ENCODE measurements around the gene FBXO17.

FBXO17 gene

DNA sequence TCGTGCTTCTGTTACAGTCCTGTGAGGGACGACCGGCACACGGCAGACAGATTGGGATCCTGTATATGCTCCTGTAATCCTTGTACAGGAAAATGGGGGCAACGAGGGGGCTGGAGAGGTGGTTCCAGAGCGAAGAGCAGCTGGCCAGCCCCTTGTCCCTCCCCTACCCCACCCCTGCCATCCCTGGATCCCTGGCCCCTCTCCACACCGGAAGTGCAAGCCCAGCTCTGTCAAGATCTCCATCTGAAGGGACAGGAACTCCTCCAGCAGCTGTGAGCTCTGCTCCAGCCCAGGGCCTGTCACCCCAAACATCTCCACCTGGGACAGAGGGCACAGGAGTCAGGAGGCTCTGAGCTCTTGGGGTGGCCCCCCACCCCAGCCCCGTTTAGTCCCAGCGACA lies 58.0 kb downstream of the FBXO17 start:
- DNase-seq (ENCODE audit: low spot score), result no peak

DNA sequence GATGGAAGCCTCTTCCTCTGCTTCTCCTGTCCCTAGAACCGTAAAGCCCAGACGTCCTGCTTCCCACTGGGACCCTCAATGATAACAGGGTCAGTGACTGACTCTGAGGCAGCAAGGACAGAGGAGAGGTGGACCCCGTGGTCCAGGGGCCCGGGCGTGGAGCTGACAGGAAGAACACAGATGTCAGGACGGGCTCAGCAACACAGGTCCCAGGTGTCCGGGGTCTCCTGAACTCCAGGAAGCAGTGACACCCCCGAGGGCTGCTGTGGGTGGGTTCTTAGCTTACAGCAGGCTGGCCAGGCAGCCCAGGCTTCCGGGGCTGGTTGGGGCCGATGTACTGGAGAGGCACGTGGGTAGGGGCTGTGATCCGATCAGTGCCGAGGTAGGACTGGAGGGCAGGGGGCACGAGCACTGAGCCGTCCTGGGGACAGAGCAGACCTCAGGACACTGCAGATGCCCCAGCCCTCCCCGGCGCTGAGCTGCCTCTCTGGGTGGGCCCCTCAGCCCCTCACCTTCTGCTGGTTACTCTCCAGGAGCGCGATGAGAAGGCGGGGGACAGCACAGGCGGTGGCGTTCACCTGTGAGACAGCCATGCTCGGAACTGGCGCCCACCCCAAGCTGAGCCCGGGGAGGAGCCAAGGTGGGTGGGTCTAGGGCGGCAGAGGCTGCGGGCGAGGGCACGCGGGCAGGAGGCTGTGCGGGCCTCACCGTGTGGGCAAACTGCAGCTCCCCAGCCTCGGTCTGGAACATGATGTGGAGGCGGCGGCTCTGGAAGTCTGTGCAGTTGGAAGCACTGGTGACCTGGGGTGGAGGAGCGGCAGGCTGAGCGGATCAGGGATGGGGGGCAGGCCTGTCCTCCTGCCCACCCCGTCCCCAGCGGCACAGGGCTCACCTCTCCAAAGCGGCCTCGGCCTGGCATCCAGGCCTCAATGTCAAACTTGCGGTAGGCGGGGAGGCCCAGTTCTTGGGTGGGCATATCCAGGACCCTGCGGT lies 59.9 kb downstream of the FBXO17 start:
- DNase-seq (ENCODE audit: low spot score), result no peak

DNA sequence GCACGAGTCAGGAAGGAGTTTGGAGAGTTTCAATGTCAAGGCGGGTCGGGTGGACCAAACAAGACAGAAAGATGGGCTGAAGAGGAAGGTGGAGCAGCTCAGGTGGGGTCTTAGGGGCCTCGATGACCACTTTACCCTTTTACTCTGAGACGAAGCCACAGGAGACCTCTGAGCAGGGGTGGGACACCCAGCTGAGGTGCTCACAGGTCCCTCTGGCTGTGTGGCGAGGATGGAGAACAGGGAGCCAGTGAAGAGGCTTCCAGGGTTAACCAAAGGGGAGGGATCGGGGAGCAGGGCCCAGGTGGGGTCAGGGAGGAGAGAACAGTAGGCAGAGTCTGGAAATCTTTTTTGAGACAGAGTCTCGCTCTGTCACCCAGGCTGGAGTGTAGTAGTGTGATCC lies 61.6 kb downstream of the FBXO17 start:
- DNase-seq (ENCODE audit: low spot score), result no peak

DNA sequence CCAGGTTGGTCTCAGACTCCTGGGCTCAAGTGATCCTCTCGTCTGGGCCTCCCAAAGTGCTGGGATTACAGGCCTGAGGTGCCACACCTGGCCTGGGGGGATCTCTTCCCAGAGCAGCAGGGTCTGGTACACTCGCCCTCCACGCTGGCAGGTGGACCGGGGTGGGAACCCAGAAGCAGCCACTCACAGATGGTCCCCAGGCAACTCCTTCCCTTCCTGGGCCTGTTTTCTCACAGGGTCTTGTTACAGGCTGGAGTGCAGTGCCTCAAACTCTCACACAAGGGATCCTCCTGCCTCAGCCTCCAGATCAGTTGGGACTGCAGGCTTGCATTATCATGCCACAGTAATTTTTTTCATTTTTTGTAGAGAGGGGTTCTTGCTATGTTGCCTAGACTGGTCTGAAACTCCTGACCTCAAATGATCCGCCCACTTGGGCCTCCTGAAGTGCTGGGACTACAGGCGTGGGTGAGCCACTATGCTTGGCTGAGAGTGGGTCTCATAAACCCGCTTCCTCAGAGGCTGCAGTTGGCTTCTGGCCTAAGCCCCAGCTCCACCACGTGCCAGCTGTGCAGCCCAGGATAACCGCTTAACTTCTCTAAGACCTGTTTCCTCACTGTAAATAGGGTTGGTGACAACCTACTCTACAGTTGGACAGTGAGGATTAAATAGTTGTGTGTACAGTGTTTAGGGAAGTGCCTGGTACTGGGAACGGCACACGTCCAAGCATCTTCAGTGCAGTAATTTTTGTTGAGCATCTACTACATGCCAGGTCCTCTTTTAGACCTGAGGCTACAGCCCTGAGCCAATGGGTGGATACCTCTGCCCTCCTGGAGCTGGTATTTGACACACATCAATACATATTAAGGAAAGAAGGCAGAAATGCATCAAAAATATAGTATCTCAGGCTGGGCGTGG lies 62.7 kb downstream of the FBXO17 start:
- no peak for DNase-seq (ENCODE audit: low spot score)

DNA sequence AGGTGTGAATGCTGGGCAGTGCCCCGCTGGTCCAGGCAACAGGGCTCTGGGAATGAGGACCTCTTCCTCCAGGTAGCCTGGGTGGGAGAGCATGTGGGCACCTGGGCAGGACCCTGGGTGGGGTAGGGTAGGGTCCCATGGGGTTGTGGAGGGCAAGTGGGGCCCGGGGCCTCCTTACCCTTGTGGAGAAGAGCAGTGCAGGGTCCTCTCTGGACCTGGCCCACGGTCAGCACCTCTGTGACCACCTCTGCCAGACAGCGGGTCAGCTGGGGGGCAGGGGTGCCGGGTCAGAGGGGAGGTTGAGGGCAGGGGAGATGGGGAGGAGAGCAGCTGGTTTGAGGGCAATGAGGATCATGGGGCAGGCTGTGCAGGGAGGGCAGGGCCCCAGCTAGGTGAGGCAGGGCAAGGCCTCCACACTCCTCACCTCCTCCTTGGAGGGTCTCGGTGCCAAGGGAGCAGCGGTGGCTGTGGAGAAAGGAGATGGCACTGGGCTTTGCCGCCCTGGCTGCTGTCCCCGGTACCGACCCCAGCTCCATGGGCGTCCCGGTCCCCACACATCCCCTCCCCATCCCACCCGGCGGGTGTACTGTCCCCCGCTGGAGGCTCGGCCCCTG lies 64.0 kb downstream of the FBXO17 start:
- DNase-seq (ENCODE audit: low spot score), result no peak

DNA sequence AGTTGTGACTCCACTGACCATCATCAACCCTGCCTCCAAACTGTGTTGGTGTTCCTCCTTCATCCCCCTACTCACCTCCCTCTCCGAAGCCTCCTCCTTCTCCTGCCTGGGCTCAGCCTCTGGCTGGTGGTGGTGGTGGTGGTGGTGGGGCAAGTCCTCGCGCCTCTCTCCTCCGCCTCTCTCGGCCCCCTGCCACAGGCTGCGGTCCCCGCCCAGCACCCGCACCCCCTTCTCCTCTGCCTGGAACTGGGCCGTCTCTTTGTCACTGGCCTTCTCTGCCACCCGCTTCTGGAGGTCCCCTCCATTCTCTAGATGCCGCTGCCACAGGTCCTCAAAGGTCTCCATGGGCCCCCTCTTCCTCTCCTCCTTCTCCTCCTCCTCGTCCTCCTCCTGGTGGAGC lies 65.1 kb downstream of the FBXO17 start:
- DNase-seq (ENCODE audit: low spot score), result no peak

DNA sequence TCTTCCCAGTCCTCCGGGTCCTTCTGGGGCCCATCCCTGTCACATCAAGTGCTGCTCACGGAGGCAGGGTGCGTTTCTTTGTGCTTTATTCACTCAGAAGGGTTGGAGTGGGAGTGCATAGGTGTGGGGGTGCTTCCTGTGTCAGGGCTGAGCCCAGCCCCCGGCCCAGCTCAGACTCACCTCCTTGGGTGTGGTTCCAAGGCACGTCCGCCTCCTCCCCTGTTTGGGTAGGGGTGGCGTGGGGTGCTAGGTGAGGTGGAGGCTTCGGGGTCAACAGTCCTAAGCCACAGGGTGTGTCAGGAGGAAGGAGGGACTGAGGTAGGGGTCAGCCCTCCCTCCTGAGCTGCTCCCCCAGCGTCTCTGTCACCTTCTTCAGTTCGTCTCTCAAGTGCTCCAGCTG lies 66.6 kb downstream of the FBXO17 start:
- DNase-seq (ENCODE audit: low spot score), result no peak

DNA sequence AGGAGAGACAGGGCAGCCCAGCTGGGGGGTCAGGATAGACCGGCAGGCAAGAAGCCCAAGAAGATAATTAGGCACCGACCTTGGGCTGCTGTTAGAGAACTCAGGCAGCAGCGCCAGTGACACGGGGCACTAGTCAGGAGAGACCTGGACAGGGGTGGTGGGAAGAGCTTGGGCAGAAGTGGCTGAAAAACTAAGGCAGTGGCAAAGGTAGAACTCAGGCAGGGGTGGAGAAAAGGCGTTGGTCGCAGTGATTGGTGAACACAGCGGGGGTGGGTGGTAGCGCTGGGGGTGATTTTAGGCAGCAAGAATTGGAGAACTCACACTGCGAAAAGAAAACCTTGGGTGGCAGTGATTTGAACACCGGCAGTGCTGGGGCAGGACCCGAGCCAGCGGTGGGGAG lies 67.9 kb downstream of the FBXO17 start:
- DNase-seq (ENCODE audit: low spot score), result no peak

DNA sequence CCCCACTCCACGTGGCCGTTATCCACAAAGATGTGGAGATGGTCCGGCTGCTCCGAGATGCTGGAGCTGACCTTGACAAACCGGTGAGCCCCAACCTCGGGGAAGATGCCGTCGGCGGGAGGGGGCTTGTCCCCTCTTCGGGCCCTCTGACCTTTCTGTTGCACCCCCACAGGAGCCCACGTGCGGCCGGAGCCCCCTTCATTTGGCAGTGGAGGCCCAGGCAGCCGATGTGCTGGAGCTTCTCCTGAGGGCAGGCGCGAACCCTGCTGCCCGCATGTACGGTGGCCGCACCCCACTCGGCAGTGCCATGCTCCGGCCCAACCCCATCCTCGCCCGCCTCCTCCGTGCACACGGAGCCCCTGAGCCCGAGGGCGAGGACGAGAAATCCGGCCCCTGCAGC lies 68.3 kb downstream of the FBXO17 start:
- no peak for DNase-seq (ENCODE audit: low spot score)

DNA sequence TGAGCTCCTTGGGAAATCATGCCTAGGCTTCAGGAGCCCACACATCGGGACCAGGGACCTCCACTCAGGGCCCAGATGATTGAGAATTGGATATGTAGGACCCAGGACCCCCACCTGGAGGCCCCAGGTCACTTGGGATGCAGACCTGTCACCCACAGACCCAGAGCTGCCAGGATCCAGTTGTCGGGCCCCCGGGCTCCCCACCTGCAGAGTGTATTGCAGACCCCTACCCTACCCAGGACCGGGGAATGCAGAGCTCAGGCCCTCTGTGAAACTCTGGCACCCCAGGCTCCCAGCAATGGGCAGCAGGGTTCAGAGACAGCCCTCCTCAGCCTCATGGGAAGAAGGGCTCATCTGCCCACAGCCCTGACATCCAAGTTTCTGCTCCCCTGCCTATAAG lies 69.9 kb downstream of the FBXO17 start:
- DNase-seq (ENCODE audit: low spot score), result no peak

DNA sequence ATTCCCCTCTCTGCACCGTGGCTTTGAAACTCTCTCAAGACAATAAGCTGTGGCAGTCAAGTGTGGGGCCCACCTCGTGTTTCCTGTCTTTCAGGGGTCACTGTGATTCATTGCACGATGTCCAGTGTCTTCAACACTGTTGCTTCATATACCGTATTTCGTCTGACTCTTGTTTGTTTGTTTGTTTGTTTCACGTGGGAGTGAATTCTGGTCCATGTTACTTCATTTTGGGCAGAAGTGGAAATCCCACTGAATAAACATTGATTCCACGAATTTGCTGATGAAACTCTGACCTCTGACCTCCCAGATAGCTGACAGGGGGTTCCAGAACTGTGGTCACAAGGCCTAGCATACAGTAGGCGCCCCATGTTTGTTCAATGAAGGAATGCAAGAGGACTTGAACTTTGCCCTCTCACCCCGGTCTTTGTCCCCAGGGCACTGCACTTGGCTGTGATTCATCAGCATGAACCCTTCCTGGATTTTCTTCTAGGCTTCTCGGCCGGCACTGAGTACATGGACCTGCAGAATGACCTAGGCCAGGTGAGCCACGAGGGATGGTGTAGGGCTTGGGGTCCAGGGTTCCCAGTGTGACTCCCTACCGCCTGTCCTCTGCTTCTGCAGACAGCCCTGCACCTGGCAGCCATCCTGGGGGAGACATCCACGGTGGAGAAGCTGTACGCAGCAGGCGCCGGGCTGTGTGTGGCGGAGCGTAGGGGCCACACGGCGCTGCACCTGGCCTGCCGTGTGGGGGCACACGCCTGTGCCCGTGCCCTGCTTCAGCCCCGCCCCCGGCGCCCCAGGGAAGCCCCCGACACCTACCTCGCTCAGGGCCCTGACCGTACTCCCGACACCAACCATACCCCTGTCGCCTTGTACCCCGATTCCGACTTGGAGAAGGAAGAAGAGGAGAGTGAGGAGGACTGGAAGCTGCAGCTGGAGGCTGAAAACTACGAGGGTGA lies 70.7 kb downstream of the FBXO17 start:
- no peak for DNase-seq (ENCODE audit: low spot score)

DNA sequence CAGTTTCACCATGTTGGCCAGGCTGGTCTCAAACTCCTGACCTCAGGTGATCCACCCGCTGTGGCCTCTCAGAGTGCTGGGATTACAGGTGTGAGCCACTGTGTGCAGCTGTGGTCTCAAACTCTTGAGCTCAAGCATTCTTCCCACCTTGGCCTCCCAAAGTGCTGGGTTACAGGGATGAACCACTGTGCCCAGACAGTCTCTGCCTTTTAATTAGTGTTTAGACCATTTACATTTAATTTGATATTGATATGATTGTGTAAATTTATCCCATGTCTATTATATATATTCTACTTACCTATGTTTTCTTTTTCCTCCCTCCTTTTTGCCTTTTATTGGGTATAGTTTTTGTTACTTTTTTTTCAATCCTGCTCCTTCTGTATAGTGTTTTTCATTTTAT lies 73.9 kb downstream of the FBXO17 start:
- DNase-seq (ENCODE audit: low spot score), result no peak

DNA sequence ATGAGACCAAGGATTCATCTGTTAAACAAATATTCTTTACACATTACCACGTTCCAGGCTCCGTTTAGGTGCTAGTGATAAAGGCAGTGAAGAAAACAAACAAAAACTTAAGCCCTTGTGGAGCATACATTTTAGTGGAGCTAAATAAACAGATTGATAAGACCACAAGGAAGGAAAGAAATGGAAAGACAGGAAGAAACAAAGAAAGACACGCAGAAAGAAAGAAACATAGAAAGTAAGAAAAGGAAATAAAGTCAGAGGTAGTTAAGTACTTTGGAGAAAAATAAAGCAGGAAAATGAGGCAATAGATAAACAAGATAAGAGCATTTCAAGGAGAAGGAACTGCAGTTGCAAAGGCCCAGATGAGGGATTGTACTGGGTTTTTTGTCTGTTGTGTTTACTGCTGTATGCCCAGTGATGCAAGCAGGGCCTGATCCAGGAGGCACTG lies 74.8 kb downstream of the FBXO17 start:
- DNase-seq (ENCODE audit: low spot score), result no peak

DNA sequence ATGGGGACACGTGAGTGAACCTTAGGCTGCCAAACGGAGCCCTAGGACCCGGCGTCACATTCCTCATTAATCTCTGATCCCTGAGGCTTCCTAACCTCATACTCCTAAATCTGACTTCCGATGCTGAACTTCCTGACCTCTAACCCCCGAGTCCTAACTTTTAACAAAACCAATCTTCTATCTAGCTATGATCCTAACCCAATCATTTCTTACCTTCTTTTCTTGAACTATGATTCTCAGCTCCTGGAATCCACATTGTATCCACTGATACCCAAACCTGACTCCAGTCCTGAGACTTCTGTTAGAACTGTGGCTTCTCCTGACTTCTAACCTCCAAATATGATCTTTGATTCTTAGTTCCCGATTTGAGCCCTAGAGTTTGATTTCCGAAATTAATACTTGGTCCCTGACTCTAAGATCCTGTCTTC lies 75.3 kb downstream of the FBXO17 start:
- no peak for DNase-seq (ENCODE audit: low spot score)

DNA sequence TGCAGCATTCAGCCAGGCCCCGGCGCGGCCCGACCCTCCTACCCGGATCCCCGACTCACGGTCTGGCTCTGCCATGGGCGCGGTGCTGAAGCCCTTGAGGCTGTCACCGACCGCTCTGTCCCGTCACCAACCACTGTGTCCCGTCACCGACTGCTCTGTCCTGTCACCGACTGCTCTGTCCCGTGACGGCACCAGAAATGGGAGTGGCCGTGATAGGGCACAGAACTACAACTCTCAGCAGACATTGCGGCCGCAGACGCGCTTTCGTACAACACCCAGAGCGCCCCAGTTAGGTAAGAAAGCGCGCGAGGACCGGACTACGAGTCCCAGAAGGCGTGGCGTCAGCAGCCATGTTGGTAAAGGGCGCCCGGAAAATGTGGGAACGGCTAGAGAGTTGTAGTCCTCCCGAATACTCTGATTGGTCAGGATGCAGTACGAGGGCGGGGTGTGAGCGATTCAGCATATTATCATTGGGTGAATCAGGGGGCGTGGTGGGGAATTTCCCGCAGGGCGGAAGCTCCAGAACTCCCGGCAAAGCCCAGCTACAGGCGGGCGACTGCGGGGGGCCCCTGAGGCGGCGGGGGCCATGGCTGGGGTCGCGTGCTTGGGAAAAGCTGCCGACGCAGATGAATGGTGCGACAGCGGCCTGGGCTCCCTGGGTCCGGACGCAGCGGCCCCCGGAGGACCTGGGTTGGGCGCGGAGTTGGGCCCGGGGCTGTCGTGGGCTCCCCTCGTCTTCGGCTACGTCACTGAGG lies 75.9 kb downstream of the FBXO17 start, which contains the start of the genes NFKBIB and SIRT2:
TSS of gene NFKBIB (plus strand) at position 523 of the 755 bp plus-strand sequence. CDS start at position 587, 64 bp downstream.
TSS of gene SIRT2 (minus strand) at position 172 of the 755 bp plus-strand sequence. CDS start at position 75, 97 bp downstream.
- peak; percentile 99 for DNase-seq (ENCODE audit: low spot score)

DNA sequence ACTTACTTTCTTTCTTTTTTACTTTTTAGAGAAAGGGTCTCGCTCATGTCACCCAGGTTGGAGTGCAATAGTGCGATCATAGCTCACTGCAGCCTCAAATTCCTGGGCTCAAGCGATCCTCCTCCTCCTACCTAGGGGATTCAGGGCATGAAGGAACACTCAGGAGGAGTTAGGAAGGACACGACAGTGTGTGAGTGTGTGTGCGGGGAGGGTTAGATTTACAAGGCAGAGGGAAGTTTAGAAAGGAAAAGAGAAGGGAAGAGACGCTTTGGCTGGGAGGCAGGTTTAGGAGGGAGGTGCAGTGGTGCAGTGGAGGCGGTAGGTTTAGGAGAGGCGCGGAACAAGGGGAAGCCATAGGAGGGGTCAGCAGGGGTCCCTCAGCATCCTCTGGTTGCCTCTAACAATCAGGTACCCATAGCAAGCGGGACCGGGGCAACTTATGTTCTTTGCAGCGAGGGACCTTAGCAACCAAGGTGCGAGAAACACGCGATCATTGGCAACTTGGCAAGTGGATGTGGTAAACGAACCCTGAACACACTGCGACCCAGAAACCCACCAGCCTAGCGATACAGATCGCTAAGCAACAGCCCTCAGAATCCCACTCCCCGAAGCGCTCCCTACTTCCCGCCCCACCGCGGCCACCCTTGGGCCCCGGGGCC lies 76.6 kb downstream of the FBXO17 start:
- DNase-seq (ENCODE audit: low spot score), result peak; percentile 20

DNA sequence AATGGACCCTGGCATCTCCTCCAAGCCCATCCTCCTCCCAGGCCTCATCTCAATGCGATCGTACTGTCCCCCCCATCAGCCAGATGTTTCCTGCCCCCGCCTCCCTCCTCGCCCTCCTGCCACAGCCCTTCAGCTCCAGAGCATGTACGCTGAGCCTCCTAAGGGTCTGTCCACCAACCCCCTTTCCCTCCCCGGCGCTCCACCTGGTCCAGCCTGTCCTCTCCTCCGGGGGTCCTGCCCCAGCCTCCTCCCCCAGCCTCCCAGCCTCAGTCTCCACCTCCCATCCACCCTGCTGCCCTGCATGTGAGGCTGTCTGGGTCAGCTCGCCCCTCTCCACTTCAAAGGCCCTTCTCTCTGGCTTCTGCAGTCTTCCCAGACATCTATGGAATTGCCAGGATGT lies 80.6 kb downstream of the FBXO17 start:
- DNase-seq (ENCODE audit: low spot score), result no peak

DNA sequence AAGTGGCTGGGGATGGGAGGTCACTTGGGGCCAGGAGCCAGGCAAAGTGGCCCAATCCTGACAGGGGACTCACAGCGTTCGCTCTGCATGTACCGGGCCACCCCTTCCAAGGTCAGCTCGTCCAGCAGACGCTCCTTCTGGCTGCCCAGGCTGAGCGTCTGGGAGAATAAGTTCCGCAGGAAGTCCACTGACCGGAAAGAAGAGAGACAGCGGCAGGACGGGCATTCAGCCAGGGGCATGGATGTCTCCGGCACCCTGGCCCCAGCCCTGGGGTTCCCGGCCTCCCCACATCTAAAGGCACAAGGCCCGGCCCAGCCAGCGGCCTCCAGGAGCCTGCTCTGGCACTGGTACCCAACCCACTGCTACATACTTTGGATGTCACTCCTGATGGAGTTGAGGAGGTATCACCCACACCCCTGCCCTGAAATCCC lies 82.2 kb downstream of the FBXO17 start:
- no peak for DNase-seq (ENCODE audit: low spot score)

DNA sequence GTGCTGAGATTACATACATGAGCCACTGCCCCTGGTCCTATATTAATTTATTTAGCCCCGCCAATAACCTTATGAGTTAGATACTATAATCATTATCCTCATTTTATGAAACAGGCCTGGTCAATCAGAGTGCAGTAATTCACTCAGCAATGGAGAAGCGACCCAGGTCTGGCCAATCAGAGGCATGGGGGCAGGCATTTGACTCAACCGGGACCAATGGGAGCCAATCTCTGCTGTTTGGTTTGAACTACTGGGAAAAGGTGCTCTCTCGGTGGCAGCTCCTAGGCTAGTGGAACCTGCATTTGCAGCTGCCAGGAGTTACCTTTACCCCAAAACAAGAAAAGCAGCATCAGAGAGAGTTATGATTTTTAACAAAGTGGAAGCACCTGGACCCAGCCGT lies 82.7 kb downstream of the FBXO17 start:
- DNase-seq (ENCODE audit: low spot score), result no peak

Data from AG08395 (cell line).